T-helper 1 cell (primary cell): ENCODE results near the gene METTL25B.
"Not testable (repeated sequence)": the region's sequence is repeated elsewhere in the genome, so short reads cannot be mapped to it uniquely, and the experiment has no call there.

Experiments
- DNase-seq, 5 donors: peaks; one replicate each; pipeline ENCODE4 v3.0.0-alpha.2; 2012 to 2020

METTL25B gene

DNA sequence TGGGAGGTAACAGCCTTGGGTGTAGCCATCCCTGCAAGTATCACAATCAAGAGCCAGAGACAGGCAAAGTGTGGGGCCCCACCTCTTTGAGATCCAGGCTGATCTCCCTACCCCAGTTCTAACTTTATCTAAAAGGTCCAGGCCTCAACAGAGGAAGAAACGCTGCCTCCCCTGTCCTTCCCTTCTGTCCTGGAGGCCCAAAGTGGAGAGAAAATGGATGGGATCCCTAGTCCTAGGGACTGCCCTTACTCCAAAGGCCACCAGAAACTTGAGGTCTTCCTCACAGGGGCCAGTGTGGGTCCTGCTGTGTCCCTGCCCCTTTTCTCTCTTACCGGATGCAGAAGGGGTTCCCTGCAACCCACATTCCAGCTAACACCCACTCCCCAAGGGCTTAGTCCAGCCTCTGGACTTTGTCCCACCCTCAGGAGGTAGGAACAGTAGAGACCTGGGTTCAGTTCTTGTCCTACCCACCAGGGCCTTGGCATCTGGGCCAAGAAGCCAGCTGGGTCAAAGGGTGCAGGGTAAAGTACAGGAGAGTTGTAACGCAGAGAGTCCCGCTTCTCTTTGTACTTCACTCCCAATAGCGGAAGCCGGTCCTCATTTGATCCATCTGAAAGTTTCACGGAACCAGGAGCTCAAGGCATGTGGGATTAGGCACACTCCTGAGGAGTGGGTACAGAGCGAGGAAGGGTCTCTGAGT is 21.3 kb downstream of the METTL25B start:
- no peak for DNase-seq

DNA sequence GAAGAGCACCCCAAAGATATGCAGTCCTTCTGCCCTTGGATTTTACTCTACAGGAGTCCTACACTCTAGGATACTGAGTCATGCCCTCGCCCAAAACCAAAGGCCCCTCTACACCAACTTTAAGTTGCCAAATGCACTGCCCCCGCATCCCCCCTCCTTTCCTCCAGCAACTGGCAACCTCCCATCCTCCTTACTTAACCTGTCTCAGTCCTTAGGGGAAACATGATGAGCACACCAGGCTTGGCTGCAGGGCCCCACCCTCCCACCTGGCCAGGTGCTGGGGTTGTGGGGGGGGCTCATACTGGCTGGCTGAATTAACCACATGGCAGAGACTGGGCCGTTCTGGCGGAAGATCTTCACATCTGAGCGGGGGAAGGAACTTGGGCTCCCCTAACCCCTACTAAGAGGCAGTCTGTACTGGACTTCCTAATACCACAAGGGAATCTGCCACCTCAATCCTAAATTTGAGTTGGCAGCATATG is 22.0 kb downstream of the METTL25B start:
- no peak for DNase-seq

- DNase-seq, result peak in 3 of 5 donors; percentile 19 to 29 (median 25)
Observed at GRCh38 chr1:156750711-156751450, 22.6 kb downstream of the METTL25B start.

DNA sequence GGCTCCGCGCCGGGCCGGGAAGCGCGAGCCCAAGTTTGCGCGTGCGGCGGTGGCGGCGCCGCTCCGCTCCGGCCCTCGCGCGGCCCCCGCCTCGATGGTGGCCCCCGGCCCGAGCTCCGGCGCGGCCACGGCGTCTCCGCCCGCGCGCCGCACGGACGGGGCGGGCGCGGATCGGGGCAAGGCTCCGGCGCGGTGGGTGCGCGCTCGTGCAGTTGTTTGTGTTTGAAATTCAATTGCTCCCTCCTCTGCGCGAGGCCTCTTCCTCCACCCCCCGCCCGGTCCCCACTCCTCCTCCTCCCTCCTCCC is 23.1 kb downstream of the METTL25B start, which contains the start of gene HDGF:
HDGF (minus strand) TSS at position 225 of the 306 bp plus-strand sequence. CDS start 246 bp downstream, outside the sequence.
- no peak for DNase-seq

GRCh38 chr1:156751757-156752481 is 23.6 kb downstream of the METTL25B start:
- DNase-seq, result peak; percentile 95 to 97 (median 96)

DNA sequence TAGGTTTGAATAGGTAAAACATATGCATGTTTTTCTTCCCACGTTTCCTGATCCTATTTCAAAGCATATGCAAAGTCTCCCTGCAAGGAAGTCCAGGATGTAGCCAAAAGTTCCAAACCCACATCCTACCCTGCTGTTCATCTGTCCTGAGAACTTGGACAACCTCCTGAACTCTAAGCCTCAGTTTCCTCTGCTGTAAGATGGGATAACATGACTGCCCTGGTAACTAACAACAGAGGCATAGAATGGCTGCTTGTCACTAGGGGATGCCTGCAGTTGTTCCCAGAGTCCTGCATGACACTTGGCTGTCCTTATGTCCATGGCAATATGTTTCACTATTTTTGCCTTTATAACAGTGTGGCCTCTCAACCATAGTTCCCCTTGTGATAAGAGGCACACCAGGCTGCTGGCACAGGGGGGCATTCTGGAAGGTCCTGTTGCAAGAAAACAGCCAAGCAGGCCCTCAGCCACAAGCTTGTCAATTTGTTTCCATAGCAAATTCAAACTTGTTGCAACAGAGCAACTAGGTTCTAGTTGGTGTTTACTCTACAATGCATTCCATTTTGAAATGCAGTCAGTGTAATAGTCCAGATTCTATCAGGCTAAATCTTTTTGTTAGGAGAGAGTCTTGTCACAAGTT is 24.7 kb downstream of the METTL25B start:
- DNase-seq, result no peak

DNA sequence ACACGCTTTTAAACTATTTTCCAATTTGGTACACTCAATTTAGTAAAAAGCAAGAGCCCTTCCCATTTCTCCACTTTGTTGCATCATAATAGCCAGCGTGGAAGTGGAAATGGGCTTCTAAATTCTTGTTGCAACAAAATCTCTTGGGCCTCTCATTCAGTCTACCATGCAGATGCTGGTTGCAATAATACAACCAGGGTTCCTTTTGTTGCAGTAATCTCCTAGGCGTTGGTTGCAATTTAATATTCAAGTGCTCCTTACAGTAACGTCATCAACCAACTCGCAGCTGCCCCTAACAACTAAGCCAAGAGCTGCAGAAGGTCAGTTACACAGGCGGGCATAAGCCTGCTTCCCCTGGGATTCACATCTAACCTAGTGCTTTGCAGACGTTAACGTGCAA is 25.9 kb downstream of the METTL25B start:
- DNase-seq, result no peak

- DNase-seq, result no peak
Observed at GRCh38 chr1:156755527-156755950, 27.3 kb downstream of the METTL25B start.

- DNase-seq, result no peak
Observed at GRCh38 chr1:156756355-156756754, 28.1 kb downstream of the METTL25B start.

DNA sequence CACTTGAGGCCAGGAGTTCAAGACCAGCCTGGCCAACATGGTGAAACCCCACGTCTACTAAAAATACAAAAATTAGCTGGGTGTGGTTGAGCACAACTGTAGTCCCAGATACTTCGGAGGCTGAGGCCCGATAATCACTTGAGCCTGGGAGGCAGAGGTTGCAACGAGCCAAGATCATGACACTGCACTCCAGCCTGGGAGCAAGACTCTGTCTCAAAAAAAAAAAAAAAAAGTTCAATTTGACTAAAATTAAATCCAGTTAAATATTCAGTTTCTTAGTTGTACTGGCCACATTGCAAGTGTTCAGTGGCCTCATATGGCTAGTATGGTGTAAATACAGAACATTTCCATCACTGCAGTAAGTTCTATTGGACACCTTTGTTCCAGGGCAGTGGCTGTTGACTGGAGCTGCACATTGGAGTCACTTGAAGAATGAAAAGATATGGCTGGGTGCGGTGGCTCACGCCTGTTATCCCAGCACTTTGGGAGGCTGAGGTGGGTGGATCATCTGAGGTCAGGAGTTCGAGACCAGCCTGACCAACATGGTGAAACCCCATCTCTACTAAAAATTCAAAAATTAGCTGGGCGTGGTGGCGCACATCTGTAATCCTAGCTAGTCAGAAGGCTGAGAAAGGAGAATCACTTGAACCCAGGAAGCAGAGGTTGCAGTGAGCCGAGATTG is 29.4 kb downstream of the METTL25B start:
- DNase-seq, result not testable (repeated sequence)

- DNase-seq, result no peak
Observed at GRCh38 chr1:156760092-156760795, 32.0 kb downstream of the METTL25B start.

GRCh38 chr1:156760796-156761104 is 32.5 kb downstream of the METTL25B start:
- no peak for DNase-seq

GRCh38 chr1:156765136-156765535 is 36.9 kb downstream of the METTL25B start:
- not testable (repeated sequence) for DNase-seq

GRCh38 chr1:156765666-156766065 is 37.4 kb downstream of the METTL25B start:
- DNase-seq, result no peak

DNA sequence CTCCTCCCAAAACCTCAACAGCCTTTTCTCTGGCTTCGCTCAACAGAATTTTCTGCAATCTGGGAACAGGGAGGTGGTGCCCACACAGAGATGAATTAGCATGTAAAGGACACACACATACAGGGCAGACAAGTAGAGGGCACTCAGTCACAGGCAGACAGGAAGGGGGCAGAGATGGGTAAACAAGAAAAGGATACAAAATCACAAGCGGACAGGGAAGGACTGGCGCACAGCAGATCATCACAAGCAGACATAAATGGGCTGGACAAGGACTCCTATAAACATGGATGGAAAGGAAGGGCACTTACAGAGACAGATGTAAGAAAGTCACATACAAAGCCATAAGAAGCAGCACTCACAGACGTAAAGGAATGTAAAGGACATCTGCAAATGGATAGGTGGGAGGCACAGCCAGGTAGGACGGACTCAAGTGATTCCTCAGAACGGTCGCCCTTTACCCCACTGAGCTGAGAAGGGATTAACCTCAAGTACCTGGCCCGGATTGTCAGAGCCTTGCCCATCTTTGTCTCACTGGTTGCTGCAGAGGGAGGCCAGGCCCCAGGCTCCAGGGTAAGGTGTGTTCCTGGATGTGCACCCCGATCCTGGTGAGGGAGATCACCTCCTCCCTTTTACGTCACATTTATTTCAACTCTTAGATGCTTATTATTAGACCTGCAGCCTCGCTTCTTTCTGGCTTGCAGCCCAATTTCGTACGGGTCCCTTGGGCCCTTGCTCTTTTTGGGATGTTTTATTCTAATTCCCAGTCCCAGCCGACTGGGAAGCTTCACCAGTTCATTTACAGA is 38.2 kb downstream of the METTL25B start:
- no peak for DNase-seq

- DNase-seq, result peak; percentile 94 to 100 (median 97)
Observed at GRCh38 chr1:156767101-156767878, 39.0 kb downstream of the METTL25B start, which contains the start of gene PRCC. PRCC (plus strand) TSS chr1:156767535; CDS start chr1:156767772, 237 bp downstream.

DNA sequence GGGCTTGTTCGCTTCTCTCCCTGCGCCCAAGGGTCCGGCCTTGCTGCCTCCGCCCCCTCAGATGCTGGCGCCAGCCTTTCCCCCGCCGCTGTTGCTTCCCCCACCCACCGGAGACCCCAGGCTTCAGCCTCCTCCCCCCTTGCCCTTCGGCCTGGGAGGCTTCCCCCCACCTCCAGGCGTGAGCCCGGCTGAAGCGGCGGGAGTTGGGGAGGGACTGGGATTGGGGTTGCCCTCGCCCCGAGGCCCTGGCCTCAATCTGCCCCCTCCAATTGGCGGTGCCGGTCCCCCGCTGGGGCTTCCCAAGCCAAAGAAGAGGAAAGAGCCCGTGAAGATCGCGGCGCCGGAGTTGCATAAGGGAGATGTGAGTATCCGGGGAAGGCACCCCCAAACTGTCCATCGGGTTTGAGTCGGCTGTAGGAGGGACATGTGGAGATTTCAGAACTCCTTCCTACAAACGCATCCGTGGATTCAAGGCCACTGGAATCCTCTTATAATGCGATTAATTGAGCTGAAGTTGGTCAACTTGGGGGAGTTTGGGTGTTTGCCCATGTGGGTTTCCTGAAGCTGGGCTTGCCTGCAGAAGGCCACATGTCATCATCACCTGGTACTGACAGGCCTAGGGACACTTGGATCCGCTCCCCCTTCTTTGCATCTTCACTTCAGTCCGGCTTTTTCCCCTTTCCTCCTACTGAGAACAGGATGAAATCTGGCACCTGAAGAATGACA is 39.8 kb downstream of the METTL25B start:
- peak in 1 of 5 donors; percentile 32 for DNase-seq

DNA sequence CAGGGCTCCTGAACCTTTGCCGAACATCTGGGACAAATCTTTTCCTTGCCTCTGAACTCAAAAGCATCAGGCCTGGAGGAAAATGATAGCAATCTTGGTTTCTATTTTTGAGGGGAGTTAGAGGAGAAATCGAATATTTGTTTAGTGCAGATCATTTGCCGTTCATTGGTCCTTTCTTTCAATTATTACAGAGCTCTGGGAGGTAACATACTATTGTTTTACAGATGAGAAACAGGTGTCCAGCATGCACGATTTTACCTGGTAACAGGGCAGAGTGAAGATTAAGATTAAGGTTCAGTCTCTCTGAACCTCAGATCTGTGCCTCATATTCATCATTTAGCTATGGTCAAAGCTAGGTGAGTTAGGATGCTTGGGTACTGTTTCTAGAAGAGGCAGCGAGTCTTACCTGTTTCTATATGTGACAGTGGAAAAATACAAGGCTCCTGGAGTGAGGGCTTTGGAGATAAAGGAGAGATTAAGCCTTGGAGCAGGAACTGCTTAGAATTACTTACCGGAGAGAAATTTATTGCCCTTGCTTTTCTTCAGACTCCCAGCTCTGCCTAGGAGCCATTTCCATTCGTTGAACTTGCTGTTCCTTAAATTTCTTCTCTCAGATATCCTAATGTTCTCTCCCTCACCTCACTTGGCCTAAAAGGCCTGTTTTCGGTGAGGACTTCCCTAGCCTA is 40.5 kb downstream of the METTL25B start:
- DNase-seq, result no peak

- DNase-seq, result no peak
Observed at GRCh38 chr1:156772222-156772621, 44.0 kb downstream of the METTL25B start.
